GM12873 (cell line): ENCODE measurements around the gene KIRREL3.

Source experiments
- TF ChIP-seq, protein P1 (sequence below): IDR thresholded peaks from 2 replicates; pipeline ENCODE4 v1.5.1; 2012; ENCODE audit warnings: low read depth, mild to moderate bottlenecking, moderate library complexity, low read length, control low read depth; ENCODE audit not compliant: insufficient read depth; ENCODE audit errors: missing control alignments

Gene KIRREL3

DNA sequence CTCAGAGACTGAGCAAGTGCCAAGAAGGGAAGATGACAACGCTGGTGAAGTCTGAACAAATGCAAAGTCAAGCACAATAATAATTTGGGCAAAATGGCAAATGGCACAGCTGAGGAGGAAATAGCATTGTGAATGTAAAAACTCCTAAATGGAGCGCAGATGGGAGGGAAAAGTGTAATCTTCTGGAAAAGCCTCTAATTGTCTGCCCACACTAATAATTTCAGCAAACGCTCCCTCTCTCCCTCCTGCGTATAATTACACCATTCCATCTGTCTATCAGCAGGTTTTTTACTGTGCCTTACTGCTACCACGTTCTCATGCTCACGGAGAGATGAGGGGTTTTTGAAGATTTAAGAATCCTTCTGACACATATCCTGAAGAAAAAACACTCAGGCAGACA, 302.6 kb downstream of the KIRREL3 start:
- TF ChIP-seq, protein P1, sequence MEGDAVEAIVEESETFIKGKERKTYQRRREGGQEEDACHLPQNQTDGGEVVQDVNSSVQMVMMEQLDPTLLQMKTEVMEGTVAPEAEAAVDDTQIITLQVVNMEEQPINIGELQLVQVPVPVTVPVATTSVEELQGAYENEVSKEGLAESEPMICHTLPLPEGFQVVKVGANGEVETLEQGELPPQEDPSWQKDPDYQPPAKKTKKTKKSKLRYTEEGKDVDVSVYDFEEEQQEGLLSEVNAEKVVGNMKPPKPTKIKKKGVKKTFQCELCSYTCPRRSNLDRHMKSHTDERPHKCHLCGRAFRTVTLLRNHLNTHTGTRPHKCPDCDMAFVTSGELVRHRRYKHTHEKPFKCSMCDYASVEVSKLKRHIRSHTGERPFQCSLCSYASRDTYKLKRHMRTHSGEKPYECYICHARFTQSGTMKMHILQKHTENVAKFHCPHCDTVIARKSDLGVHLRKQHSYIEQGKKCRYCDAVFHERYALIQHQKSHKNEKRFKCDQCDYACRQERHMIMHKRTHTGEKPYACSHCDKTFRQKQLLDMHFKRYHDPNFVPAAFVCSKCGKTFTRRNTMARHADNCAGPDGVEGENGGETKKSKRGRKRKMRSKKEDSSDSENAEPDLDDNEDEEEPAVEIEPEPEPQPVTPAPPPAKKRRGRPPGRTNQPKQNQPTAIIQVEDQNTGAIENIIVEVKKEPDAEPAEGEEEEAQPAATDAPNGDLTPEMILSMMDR: no peak

DNA sequence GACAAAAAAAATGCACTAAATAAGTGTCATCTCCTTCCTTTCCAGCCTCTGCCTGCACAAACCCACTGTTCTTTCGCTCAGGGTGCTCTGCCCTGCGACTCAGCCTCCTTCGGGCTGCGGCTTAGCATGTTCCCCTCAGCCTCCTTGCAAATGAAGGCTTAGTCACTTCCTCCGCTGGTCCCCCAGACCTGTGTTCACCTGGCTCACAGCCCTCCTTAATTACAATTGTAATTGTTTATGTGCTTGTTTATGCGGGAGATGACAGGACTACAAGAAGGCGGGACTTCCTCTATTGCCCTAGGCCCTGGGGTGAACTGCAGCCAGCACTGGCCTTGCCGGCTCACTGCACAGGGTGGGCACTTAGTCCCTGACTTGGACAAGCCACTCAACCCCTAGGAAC, 303.6 kb downstream of the KIRREL3 start:
- TF ChIP-seq, protein P1: no peak

DNA sequence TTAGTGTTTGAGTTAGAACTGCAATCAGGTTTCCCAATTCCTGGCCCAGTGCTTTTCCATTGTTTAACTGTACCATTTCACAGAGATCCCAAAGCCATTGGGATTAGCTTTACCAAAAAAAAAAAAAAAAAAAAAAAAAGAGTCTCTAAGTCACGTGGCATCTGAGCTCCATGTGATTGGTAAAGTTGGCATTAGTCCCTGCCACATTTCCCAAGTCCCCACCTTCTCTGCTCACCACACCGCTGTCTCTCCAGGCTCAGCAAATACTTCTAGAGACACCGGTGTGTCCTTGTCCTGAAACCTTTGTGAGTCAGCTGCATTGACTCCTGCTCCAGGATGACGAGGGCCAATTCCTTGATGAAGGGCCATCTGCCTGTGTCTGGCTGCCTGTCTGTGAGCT, 305.3 kb downstream of the KIRREL3 start:
- TF ChIP-seq, protein P1: no peak

DNA sequence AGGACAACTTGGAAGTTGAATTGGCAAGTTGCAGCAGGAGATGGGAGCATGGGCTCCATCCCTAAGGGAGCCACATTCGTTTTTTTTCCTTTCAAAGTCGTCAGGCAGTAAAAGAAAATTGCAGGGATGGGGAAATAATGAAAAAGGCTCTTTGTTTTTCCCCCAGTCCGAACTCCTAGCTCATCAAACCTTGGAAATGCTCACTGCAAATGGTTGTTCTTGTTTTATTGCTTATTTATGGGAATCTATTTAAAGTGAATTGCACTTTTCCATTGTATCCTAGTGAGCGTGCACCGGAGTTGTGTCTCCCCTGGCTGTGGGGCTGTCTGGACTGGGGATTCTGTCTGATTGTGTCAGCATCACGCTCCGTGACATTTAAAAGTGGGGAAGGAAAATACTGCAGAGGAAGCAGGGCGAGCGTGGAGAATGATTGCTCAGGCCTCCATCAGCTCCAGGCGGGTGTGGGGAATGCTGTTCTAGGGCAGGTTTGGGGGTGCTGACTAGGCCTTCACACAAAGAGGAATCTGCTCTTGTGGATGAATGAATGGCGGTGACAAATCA, 306.4 kb downstream of the KIRREL3 start:
- TF ChIP-seq, protein P1: no peak

DNA sequence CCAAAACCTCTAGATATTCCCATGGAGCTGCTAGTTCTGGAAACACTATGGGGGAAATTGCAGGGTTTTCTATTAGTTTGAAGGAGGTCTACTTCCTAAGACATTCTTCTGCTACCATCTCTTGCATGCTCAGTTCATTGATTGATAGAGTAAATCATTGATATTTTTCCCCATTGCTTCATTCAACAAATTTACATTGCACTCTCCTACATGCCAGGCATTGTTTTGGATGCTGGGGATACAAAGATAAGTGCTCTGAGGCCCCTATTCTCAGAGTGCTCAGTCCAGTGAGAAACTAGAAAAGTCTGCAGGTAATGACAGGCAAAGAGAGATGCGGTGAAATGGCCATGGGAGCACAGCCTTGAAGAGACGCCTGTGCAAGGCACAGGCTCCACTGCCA, 313.1 kb downstream of the KIRREL3 start:
- TF ChIP-seq, protein P1: no peak

DNA sequence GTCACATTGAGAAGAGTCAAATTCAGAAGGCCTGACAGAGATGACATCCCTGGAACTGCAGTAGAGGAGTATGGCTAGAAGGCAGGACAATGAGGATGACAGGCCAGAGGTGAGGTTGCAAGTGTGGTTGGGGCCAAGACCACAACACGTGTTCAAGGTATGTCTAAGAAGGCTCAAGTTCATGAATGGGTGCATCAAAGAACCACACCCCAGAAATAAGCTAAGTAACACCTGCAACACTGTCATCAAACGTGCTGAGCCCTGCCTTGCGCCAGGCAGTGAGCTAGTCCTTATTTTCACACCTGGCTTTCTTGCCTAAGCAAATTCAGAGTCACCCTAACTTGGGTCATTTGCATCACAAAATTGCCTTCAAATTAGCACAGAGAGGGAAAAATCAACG, 313.6 kb downstream of the KIRREL3 start:
- TF ChIP-seq, protein P1: no peak

DNA sequence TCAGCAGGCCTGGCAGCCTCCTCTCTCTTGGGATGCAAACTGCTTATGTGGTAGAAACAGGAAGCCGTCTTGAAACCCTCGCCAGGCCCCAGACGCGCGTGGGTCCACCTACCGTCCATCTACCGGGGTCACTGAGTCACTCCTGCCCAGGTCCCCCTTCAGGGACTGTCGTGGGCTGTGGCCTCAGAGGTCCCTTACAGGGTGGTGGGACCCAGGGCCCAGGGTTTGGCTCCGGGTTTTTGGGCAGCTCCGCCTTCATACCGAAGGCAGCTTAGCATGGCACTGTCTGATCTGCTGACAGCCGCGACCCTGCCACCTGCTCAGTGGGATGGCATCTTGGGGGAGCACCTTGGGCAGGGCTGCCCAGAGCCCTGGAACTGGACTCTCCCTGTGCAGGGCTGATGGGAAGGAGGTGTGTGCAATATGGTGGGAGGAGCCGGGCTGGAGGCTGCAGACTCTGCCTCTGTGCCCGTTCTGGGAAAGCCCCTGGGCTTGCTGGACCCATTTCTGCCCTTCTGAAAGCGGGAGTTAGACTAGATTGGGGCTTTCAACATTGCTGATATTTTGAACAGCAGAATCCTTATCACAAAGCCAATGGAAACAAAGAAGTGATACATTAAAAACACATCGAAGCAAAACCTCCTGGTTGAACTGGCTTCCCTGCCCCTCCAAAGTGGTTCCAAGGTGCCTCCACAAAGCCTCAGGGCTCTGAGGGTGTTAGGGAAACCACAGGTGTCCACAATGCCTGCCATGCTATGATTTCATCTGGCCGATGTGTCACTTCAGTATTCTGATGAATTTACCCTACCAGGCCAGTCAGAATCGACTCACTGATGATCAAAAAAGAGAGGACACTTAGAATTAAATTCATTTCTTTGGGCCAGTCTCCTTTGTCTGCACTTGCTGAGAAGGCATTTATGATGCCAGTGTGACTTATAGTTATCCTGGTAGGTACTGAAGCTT, 316.5 kb downstream of the KIRREL3 start:
- TF ChIP-seq, protein P1: no peak
